ENCODE measurements around the gene HOXD11. TPM values are rescaled to one million over a fixed set of nuclear protein-coding genes. Genes with fewer than 3 reads are reported as not detected.
A peak's percentile ranks its signal among the peaks of the same experiment; 100 is the strongest.

HOXD11 gene
- total and polyA plus RNA-seq, 7 donors: not detected

- Histone ChIP-seq H3K9me3 (no peaks in the 10 kb centered on the region), H3K27me3 (ENCODE audit: insufficient read depth in 3 of 3, low read length in 2 of 3) (peaks cover 5 to 100% (median 69%) of the 10 kb centered on the region in 3 donors), H3K36me3 (ENCODE audit: insufficient read depth in 1 of 2, low read depth in 1 of 2) (no peaks in the 10 kb centered on the region), H3K4me3 (peak within 1 kb of the TSS; percentile 3), H3K27ac (no peak within 1 kb of the TSS), H3K4me1 (peaks cover 27% of the 10 kb centered on the region)
- intact Hi-C loops (cut with DNase I): loop anchor here (5.0 to 10.0 kb wide), 2 partner anchors 845 to 848 kb away; no protein-coding TSS in a partner anchor
- 5 to 7% (median 5%) methylated on average over 68 to 70 of the region's 70 CpGs for WGBS, 3 donors
- no peak for ATAC-seq
- no peak for DNase-seq
- TF ChIP-seq, protein P1, sequence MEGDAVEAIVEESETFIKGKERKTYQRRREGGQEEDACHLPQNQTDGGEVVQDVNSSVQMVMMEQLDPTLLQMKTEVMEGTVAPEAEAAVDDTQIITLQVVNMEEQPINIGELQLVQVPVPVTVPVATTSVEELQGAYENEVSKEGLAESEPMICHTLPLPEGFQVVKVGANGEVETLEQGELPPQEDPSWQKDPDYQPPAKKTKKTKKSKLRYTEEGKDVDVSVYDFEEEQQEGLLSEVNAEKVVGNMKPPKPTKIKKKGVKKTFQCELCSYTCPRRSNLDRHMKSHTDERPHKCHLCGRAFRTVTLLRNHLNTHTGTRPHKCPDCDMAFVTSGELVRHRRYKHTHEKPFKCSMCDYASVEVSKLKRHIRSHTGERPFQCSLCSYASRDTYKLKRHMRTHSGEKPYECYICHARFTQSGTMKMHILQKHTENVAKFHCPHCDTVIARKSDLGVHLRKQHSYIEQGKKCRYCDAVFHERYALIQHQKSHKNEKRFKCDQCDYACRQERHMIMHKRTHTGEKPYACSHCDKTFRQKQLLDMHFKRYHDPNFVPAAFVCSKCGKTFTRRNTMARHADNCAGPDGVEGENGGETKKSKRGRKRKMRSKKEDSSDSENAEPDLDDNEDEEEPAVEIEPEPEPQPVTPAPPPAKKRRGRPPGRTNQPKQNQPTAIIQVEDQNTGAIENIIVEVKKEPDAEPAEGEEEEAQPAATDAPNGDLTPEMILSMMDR (IDR thresholded peaks at IDR 0.05): no peak
Observed at GRCh38 chr2:176099728-176100546, 7.1 kb upstream of the HOXD11 start, which contains the start of gene HOXD12. Gene HOXD12 (plus strand): TSS chr2:176099795. CDS start chr2:176099802, 7 bp downstream.

DNA sequence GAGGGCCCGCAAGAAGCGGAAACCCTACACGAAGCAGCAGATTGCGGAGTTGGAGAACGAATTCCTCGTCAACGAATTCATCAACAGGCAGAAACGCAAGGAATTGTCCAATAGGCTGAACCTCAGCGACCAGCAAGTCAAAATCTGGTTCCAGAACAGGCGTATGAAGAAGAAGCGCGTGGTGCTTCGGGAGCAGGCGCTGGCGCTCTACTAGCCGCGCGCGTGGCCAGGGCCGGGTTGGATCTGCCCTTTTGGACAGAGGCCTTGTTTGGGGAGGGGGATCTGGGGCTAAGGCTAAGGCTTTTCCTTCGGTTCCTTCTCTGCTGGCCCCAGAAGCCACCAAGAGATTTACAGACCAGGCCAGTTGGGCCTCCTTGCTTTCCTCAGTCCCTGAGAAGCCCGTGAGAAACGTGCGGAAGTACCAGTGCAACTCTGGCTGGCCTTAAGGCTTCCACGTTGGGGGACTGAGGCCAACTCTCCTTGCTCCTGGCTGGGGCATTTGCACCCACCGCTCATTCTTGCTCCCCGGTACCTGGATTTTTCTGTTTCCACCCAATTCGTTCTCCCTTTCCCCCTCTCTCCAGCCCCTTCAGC lies 6.4 kb upstream of the HOXD11 start:
- Histone ChIP-seq H3K27me3 (ENCODE audit: insufficient read depth in 3 of 3, low read length in 2 of 3) (peaks cover 3 to 100% (median 75%) of the 10 kb centered on the region in 3 donors), H3K4me3 (no peak overlapping the region), H3K4me1 (peaks cover 27% of the 10 kb centered on the region), H3K9me3 (no peaks in the 10 kb centered on the region), H3K36me3 (ENCODE audit: insufficient read depth in 1 of 2, low read depth in 1 of 2) (no peaks in the 10 kb centered on the region), H3K27ac (no peak overlapping the region)
- 32 to 40% (median 36%) methylated on average over 28 of the region's 28 CpGs for whole genome bisulfite sequencing, 3 donors
- ATAC-seq (no peak), DNase-seq (no peak)
- TF ChIP-seq, protein P1 (IDR thresholded peaks at IDR 0.05): no peak
- intact Hi-C loops (cut with DNase I): no loop called here

GRCh38 chr2:176101216-176101830 lies 5.8 kb upstream of the HOXD11 start:
- H3K4me3 ChIP-seq: no peak overlapping the region
- intact Hi-C loops (cut with DNase I): no loop called here
- peaks cover 3 to 100% (median 81%) of the 10 kb centered on the region in 3 donors for H3K27me3 ChIP-seq (ENCODE audit: insufficient read depth in 3 of 3, low read length in 2 of 3)
- H3K4me1 ChIP-seq: peaks cover 26% of the 10 kb centered on the region
- TF ChIP-seq, protein P1 (IDR thresholded peaks at IDR 0.05): no peak
- H3K27ac ChIP-seq: no peak overlapping the region
- ATAC-seq (no peak), DNase-seq (no peak)
- H3K36me3 ChIP-seq (ENCODE audit: insufficient read depth in 1 of 2, low read depth in 1 of 2): no peaks in the 10 kb centered on the region
- 33 to 53% (median 50%) methylated on average over 2 of the region's 2 CpGs for WGBS, 3 donors
- no peaks in the 10 kb centered on the region for H3K9me3 ChIP-seq

- TF ChIP-seq, protein P1 (IDR thresholded peaks at IDR 0.05): no peak
- Histone ChIP-seq H3K36me3 (ENCODE audit: insufficient read depth in 1 of 2, low read depth in 1 of 2) (no peaks in the 10 kb centered on the region), H3K4me3 (no peak overlapping the region), H3K27me3 (ENCODE audit: insufficient read depth in 3 of 3, low read length in 2 of 3) (peaks cover 3 to 100% (median 80%) of the 10 kb centered on the region in 3 donors), H3K9me3 (no peaks in the 10 kb centered on the region), H3K4me1 (peaks cover 21% of the 10 kb centered on the region), H3K27ac (no peak overlapping the region)
- ATAC-seq (no peak), DNase-seq (no peak)
- 70 to 76% (median 74%) methylated on average over 5 of the region's 5 CpGs for WGBS, 3 donors
- intact Hi-C loops (cut with DNase I): no loop called here
Observed at GRCh38 chr2:176101842-176102241, 5.2 kb upstream of the HOXD11 start.

Measured in psoas muscle (tissue), 8 donors.